Keratinocyte (primary cell): Measurements from ENCODE around the gene PPARD.

Experiments
- CTCF ChIP-seq, 3 experiments: IDR thresholded peaks in 1 of 3; conservative IDR thresholded peaks in 1 of 3; optimal IDR thresholded peaks in 1 of 3; 2 replicates in 2 of 3; 3 replicates in 1 of 3; pipeline versions ENCODE3 to v1.5.1; 2011; ENCODE audit warnings: low read length in 3 of 3, mild to moderate bottlenecking in 3 of 3, moderate library complexity in 2 of 3, control low read depth in 1 of 3, inconsistent platforms in 1 of 3; ENCODE audit not compliant: insufficient read depth in 2 of 3; ENCODE audit errors: extremely low read depth in 1 of 3
- EZH2 ChIP-seq: IDR thresholded peaks from one replicate; pipeline ENCODE4 v1.6.1; 2012; ENCODE audit warnings: inconsistent platforms, mild to moderate bottlenecking, low read length, moderate library complexity

- TF ChIP-seq CTCF (optimal IDR thresholded peaks at IDR 0.05 in 1 of 3, IDR thresholded peaks at IDR 0.05 in 1 of 3, conservative IDR thresholded peaks at IDR 0.05 in 1 of 3; ENCODE audit: extremely low read depth in 1 of 3, insufficient read depth in 2 of 3, low read length in 3 of 3) (no peak), EZH2 (no peak)
These were observed 15.7 kb downstream of the PPARD start for GRCh38 chr6:35358086-35358485.
